ENCODE measurements around the gene SIL1.

SIL1 gene

DNA sequence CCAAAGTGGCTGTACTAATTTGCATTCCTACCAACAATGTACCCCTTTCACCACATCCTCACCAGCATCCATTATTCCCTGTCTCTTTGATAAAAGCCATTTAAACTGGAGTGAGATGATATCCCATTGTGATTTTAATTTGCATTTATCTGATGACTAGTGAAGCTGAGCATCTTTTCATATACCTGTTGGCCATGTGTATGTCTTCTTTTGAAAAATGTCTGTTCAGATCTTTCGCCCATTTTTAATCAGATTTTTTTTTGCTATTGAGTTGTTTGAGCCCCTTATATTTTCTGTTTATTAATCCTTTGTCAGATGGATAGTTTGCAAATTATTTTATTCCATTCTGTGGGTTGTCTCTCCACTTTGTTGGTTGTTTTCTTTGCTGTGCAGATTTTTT, 202.0 kb downstream of the SIL1 start:
- ATAC-seq (ENCODE audit: low read depth) = no peak
- H3K4me3 Mint-ChIP-seq = no peak overlapping the region

DNA sequence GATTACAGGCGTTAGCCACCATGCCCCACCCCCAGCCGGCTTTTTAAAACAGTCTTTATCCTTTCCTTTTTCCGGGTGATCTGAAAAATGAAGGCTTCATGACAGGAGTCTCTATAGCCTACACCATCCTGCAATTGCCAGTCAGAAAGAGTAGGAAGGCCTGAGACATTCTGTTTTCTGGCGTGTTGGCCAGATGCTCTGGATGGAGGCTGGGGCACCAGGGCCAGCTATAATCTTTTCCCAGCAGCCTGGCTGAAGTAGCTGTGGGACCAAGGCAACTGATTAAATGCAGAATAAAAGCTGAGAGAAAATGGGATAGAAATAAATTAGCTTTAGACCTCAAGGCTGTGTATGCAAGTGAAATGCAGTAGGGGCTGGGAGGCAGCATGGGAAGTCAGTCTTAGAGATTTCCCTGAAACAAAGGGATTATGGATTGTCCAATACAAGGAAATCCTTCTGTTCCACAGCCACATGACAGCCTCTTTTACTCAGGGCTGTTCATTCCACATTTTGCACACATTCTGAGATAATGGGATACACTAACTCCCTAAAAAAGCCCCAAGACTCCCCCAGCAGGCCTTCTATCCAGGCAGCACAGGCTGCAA, 207.1 kb downstream of the SIL1 start:
- H3K4me1 Mint-ChIP-seq = no peaks in the 10 kb centered on the region
- DNase-seq (ENCODE audit: low spot score in 2 of 2) = no peak

More for the DNA sequence above, 202.0 kb downstream of the SIL1 start:
- DNase-seq (ENCODE audit: low spot score in 2 of 2) = no peak
- Mint-ChIP-seq H3K9me3 (peaks cover 2% of the 10 kb centered on the region), H3K27me3 (no peaks in the 10 kb centered on the region), H3K4me1 (no peaks in the 10 kb centered on the region), H3K36me3 (peaks cover 15% of the 10 kb centered on the region), H3K27ac (no peak overlapping the region)

DNA sequence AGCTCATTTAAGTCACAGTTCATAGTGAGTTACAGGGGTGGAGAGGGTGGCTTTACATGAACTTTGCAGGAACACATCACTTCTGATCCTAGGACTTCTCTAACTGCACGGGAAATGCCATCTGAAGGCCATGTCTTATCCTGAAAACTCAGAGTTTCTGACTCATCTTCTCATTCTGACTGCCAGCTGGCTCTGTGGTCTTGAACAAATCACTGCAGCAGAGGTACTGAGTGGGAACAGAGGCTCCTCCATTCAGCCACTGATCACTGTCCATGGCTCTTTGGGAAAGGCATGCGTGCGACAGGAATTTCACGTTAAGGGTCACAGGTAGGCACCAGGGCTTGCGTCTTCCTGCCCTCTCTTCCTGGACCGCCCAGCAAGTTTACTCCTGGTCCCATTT, 208.4 kb downstream of the SIL1 start:
- H3K27me3 Mint-ChIP-seq = no peaks in the 10 kb centered on the region
- H3K4me1 Mint-ChIP-seq = peaks cover 2% of the 10 kb centered on the region
- H3K9me3 Mint-ChIP-seq = no peaks in the 10 kb centered on the region
- no peak for DNase-seq (ENCODE audit: low spot score in 2 of 2)
- no peak for ATAC-seq (ENCODE audit: low read depth)
- H3K4me3 Mint-ChIP-seq = no peak overlapping the region
- no peak overlapping the region for H3K27ac Mint-ChIP-seq
- H3K36me3 Mint-ChIP-seq = peaks cover 2% of the 10 kb centered on the region

More for the DNA sequence above, 207.1 kb downstream of the SIL1 start:
- H3K36me3 Mint-ChIP-seq = peaks cover 2% of the 10 kb centered on the region
- H3K27me3 Mint-ChIP-seq = no peaks in the 10 kb centered on the region
- no peaks in the 10 kb centered on the region for H3K9me3 Mint-ChIP-seq
- no peak for ATAC-seq (ENCODE audit: low read depth)
- H3K27ac Mint-ChIP-seq = no peak overlapping the region
- H3K4me3 Mint-ChIP-seq = no peak overlapping the region

DNA sequence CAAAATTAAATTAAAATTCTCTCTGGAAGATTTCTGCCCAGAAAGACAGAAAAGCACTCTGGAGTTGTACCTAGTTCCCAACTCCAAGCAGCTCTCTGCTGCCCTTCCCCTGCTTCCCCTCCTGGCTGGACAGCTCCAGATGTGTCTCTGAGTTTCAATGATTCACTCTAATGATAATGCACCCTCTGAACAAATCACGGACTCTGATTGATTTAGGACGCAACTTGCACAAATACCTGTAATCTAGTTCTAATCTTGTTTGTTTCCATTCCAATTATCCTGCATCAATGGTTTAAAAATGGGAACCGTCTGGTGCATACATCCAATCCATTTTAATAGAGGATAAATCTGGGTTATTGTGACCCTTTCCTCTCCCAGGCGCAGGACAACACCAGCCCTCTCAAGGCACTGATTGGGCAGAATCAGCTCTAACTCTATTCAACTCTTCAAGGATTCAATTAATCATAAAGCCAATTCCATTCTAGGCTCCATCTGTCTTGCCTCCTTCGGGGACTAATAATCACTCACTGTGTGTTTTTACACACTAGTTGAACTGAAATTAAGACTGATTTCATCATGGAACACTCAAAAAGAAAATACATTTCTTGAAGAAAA, 211.9 kb downstream of the SIL1 start:
- Mint-ChIP-seq H3K27ac (no peak overlapping the region), H3K36me3 (peaks cover 4% of the 10 kb centered on the region), H3K27me3 (no peaks in the 10 kb centered on the region), H3K4me3 (no peak overlapping the region), H3K4me1 (peaks cover 2% of the 10 kb centered on the region), H3K9me3 (no peaks in the 10 kb centered on the region)
- ATAC-seq (ENCODE audit: low read depth) = no peak
- DNase-seq (ENCODE audit: low spot score in 2 of 2) = no peak

DNA sequence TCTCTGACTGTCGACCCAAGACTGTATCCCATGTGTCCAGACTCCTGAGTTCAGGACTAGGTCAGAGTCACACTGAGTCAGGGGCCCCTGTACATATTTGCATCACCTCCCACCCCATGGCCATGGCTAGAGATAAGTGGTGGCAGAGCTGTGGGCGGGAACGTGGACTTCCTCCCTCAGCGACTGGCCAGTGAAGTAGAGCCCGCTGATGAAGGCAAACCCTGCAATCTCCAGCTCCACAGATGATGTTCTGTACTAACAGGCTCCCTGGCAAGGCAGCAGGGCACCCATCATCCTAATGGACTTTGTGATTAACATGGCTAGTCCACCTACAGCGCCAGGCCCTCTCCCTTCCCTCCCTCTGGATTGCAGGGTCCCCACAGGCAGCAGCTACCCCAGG, 212.5 kb downstream of the SIL1 start:
- no peak overlapping the region for H3K4me3 Mint-ChIP-seq
- no peaks in the 10 kb centered on the region for H3K9me3 Mint-ChIP-seq
- no peak overlapping the region for H3K27ac Mint-ChIP-seq
- no peaks in the 10 kb centered on the region for H3K27me3 Mint-ChIP-seq
- ATAC-seq (ENCODE audit: low read depth) (no peak), DNase-seq (ENCODE audit: low spot score in 2 of 2) (no peak)
- peaks cover 2% of the 10 kb centered on the region for H3K4me1 Mint-ChIP-seq
- H3K36me3 Mint-ChIP-seq = peaks cover 4% of the 10 kb centered on the region

DNA sequence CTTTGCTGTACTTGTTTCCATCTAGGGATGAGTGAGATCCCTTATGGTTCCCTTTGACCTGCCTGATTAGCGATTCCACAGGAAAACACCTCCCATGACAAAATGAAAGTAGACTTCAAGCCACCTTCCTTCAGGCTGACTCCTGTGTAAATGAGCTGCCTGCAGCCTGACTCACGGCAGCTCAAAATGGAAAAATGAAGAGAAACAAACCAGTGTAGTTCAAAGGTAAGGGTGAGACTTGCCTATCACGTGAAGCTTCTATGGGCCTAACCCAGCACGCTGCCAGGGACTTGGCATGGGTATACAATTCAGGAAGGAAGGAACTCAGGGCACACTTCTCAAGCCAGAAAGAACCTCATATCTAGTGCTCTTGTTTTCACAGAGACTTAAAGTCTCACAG, 212.9 kb downstream of the SIL1 start:
- no peak overlapping the region for H3K27ac Mint-ChIP-seq
- H3K27me3 Mint-ChIP-seq = no peaks in the 10 kb centered on the region
- DNase-seq (ENCODE audit: low spot score in 2 of 2) = no peak

DNA sequence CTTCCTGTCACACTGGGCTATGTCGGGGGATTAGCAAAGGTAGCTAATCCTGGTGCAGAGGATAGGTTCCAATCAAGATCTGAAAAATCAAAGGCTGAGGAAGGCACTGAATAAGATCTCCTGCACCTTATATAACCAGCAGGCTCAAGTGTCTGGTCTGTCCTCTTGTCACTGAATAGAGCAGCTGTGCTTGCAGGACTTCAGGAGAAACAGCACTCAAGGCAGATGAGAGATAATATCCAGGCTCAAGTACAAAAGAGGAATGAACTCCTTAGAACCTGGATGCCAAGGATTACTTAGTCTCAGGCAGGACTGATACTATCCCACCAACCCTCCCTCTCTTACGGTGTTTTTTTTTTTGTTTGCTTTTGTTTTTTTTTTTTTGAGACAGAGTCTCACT, 214.2 kb downstream of the SIL1 start:
- peaks cover 2% of the 10 kb centered on the region for H3K4me1 Mint-ChIP-seq
- H3K4me3 Mint-ChIP-seq = no peak overlapping the region
- no peaks in the 10 kb centered on the region for H3K9me3 Mint-ChIP-seq
- ATAC-seq (ENCODE audit: low read depth) (no peak), DNase-seq (ENCODE audit: low spot score in 2 of 2) (no peak)
- H3K27ac Mint-ChIP-seq = no peak overlapping the region
- H3K27me3 Mint-ChIP-seq = no peaks in the 10 kb centered on the region
- H3K36me3 Mint-ChIP-seq = peaks cover 1% of the 10 kb centered on the region

More for the DNA sequence above, 212.9 kb downstream of the SIL1 start:
- Mint-ChIP-seq H3K9me3 (no peaks in the 10 kb centered on the region), H3K4me3 (no peak overlapping the region), H3K4me1 (peaks cover 2% of the 10 kb centered on the region), H3K36me3 (peaks cover 4% of the 10 kb centered on the region)
- ATAC-seq (ENCODE audit: low read depth) = no peak

DNA sequence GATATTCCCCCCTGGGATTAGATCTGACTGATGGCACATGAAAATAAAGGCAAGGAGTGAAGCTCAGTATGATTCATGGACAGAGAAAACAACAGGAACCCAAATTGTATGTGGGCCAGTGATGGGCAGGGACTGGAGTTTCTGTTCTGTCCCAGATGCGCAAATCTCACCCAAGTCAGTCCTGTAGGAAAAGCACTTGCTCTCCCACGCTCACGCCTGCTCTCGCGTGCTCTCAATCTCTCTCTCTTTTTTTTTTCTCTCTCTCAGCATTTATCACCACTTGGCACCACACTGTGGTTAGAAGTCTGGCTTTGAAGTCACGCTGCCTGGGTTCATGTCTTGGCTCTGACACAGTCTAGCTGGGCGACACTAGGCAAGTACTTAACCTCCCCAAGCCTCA, 216.6 kb downstream of the SIL1 start:
- H3K9me3 Mint-ChIP-seq = no peaks in the 10 kb centered on the region
- no peak overlapping the region for H3K27ac Mint-ChIP-seq
- no peak for ATAC-seq (ENCODE audit: low read depth)
- no peak for DNase-seq (ENCODE audit: low spot score in 2 of 2)
- H3K4me1 Mint-ChIP-seq = peaks cover 2% of the 10 kb centered on the region
- no peak overlapping the region for H3K4me3 Mint-ChIP-seq
- peaks cover 1% of the 10 kb centered on the region for H3K36me3 Mint-ChIP-seq
- H3K27me3 Mint-ChIP-seq = no peaks in the 10 kb centered on the region

DNA sequence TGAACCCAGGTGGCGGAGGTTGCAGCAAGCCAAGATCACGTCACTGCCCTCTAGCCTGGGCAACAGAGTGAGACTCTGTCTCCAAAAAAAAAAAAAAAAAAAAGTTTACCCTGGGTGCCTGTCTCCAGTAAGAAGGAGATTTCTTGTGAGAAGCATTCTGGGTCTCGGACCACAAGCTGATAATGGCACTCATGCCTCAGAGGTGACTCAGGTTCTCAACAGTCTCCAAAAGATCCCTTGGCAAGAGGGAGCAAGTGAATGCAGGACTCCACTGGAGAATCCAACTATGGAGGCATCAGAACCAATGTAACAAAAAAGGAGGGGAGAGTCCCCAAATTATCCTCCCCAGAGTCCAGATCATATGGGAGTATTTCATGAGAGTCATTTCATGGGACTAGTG, 217.0 kb downstream of the SIL1 start:
- no peak for DNase-seq (ENCODE audit: low spot score in 2 of 2)
- H3K27me3 Mint-ChIP-seq = no peaks in the 10 kb centered on the region
- no peak overlapping the region for H3K27ac Mint-ChIP-seq
- H3K4me1 Mint-ChIP-seq = peaks cover 2% of the 10 kb centered on the region
- ATAC-seq (ENCODE audit: low read depth) = no peak
- no peak overlapping the region for H3K4me3 Mint-ChIP-seq
- H3K36me3 Mint-ChIP-seq = peaks cover 1% of the 10 kb centered on the region
- no peaks in the 10 kb centered on the region for H3K9me3 Mint-ChIP-seq

DNA sequence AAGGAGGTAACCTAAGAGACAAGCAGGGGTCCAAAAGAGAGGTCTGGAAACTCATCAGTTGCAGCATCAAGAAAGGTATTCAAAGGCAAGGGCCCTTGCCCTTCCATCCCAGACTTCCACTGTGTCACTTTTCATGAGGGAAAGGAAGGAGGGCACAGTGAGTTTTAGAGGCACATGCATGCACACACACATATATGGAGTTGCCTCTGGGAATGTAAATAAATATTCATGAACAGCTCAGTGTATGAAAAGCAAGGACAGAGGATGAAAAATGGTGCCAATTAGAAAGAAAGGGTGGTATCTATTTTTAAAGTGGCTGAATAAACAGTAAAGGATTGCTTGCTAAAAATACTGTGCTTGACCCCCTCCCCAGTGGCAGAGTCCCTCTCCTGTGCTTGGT, 217.7 kb downstream of the SIL1 start:
- Mint-ChIP-seq H3K4me3 (no peak overlapping the region), H3K9me3 (no peaks in the 10 kb centered on the region), H3K36me3 (peaks cover 1% of the 10 kb centered on the region), H3K27me3 (no peaks in the 10 kb centered on the region), H3K27ac (no peak overlapping the region), H3K4me1 (peaks cover 2% of the 10 kb centered on the region)
- no peak for ATAC-seq (ENCODE audit: low read depth)
- DNase-seq (ENCODE audit: low spot score in 2 of 2) = no peak

DNA sequence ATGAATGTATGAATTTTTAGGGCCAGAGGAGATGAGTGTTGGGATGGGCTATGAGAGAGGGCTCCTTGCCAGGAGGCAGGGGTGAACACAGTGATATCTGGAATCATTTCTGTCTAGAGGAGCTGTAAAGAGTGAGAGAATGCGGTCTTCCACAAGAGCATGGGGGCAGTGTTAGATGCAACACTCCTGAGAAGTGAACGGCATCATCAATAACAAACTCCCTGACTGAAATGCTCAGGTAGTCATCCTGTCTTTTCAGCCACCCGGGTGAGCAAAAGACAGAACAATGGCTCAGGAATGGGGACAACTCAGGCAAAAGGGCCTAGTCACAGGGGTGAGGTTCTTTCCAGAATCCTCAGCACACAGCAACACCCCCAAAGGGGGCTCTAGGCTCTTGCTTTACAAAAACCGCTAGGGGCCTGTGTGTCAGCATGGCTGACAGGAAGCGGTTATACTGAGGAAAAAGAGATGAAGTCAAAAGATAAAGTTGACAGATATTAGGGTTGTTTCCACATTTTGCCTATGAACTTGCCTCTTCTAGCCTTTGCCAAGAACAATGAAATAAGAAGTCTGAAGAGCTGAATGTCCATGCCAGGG, 218.4 kb downstream of the SIL1 start:
- peaks cover 1% of the 10 kb centered on the region for H3K36me3 Mint-ChIP-seq
- DNase-seq (ENCODE audit: low spot score in 2 of 2) (no peak), ATAC-seq (ENCODE audit: low read depth) (no peak)
- H3K27ac Mint-ChIP-seq = no peak overlapping the region
- H3K4me1 Mint-ChIP-seq = no peaks in the 10 kb centered on the region
- no peaks in the 10 kb centered on the region for H3K9me3 Mint-ChIP-seq
- H3K27me3 Mint-ChIP-seq = no peaks in the 10 kb centered on the region
- H3K4me3 Mint-ChIP-seq = no peak overlapping the region

DNA sequence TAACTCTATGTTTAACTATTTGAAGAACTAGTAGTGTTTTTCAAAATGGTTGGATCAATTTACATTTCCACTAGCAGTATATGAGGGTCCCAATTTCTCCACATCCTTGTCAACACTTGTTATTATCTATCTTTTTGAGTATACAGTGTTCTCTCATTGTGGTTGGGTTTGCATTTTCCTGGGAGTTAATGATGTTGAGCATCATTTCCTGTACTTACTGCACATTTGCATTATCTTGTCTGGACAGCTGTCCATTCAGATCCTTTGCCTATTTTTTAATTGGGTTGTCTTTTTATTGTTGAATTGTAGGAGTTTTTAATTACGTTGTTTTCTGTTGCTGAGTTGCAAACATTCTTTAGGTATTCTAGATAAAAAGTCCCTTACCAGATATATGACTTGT, 219.6 kb downstream of the SIL1 start:
- DNase-seq (ENCODE audit: low spot score in 2 of 2) = no peak
- H3K4me3 Mint-ChIP-seq = no peak overlapping the region
- H3K27ac Mint-ChIP-seq = no peak overlapping the region
- no peaks in the 10 kb centered on the region for H3K27me3 Mint-ChIP-seq
- no peak for ATAC-seq (ENCODE audit: low read depth)
- H3K9me3 Mint-ChIP-seq = no peaks in the 10 kb centered on the region
- peaks cover 1% of the 10 kb centered on the region for H3K36me3 Mint-ChIP-seq
- H3K4me1 Mint-ChIP-seq = no peaks in the 10 kb centered on the region

DNA sequence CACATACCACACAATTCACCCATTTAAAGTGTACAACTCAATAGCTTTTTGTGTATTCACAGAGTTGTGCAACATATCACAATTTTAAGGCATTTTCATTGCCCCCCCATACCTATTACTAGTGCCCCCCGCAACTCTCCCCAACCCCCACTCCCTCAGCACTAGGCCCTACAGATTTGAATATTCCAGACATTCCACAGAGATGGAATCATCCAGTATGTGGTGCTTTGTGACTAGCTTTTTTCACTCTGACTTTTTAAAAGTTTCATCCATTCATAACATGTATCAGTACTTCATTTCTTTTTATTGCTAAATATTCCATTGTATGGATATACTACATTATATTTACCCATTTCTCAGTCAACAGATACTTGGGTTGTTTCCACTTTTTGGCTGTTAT, 220.1 kb downstream of the SIL1 start:
- Mint-ChIP-seq H3K4me1 (no peaks in the 10 kb centered on the region), H3K27me3 (no peaks in the 10 kb centered on the region)

DNA sequence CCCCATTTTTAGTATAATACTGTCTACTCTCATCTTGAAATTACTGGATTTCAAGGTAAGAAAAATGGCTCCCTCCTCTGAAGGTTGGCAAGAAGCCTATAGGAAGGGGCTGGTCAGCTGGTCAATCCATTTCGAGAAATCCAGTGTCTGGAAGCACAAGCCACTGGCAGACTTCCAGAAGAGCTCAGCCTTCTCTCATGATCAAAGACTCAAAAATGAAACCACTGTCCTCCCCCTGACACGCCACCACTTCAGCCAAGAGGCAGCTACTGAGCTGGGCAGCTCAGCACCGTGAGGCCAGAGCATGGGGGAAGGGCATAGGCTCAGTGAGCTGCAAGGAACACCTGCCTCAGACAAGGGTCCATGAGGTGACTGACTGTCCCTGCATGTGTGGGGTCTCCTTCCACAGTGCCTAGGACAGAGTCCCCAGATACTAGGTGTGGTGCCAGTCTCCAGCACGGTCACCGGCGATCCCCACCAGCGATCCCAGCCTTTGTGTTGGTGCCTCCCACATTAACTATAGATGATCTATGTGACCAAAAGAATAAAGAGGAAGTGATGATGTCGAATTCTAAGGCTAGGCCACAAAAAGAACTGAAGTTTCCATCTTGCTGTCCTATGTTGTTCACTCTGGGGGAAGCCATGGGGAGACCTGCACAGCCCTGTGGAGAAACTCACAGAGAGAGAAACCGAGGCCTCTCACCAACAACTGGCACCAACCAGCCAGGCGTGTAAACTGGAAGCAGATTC, 222.9 kb downstream of the SIL1 start:
- Mint-ChIP-seq H3K27ac (no peak overlapping the region), H3K36me3 (peaks cover 3% of the 10 kb centered on the region), H3K4me3 (no peak overlapping the region), H3K4me1 (no peaks in the 10 kb centered on the region), H3K27me3 (no peaks in the 10 kb centered on the region), H3K9me3 (no peaks in the 10 kb centered on the region)
- ATAC-seq (ENCODE audit: low read depth) = no peak
- no peak for DNase-seq (ENCODE audit: low spot score in 2 of 2)

More for the DNA sequence above, 220.1 kb downstream of the SIL1 start:
- Mint-ChIP-seq H3K4me3 (no peak overlapping the region), H3K36me3 (peaks cover 1% of the 10 kb centered on the region), H3K27ac (no peak overlapping the region), H3K9me3 (no peaks in the 10 kb centered on the region)
- ATAC-seq (ENCODE audit: low read depth) = no peak
- DNase-seq (ENCODE audit: low spot score in 2 of 2) = no peak

All from memory B cell (primary cell).